ENCODE data around the gene APOB.

DNA sequence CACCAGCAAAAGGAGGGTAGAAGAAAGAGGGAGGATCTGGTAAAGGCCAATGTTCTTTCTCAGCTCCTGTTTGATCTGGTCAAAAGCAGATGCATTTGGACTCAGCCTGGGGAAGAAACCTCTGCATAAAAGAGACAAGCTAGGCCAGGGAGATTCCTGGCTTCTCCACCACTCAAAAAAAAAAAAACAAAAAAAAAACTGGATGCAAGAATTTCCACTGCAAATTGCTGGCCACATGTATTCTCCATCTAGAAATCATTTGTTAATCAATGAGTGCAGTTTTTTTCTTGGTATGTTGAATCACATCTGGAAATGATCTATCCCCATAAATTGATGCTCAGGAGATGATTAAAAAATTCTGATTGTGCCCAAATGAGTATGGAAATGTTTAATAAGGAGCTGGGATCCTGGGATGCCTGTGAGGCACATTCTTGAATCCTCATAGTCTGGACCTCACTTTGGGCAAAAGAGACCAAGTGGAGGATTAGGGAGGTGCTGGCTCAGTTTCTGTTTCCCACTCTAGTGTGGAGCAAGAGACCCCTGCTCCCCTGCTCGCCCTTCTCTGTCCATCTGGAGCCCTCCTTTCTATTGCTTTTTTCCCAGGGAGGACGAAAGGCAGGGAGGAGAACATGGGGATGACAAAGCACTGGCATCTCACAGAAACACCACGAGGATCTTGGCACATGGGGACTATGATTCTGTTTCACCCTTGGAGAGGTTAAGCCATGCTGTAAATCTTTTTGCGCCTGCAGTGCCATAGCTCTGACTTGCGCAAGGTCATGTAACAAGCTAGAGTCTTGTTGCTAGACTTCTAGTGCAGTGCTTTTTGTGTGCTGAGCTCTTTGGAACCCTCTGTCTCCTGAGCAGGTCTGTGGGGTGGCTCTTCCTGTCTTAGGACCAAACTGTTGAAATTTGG is 57.6 kb downstream of the APOB start:
- TF ChIP-seq, protein P1, sequence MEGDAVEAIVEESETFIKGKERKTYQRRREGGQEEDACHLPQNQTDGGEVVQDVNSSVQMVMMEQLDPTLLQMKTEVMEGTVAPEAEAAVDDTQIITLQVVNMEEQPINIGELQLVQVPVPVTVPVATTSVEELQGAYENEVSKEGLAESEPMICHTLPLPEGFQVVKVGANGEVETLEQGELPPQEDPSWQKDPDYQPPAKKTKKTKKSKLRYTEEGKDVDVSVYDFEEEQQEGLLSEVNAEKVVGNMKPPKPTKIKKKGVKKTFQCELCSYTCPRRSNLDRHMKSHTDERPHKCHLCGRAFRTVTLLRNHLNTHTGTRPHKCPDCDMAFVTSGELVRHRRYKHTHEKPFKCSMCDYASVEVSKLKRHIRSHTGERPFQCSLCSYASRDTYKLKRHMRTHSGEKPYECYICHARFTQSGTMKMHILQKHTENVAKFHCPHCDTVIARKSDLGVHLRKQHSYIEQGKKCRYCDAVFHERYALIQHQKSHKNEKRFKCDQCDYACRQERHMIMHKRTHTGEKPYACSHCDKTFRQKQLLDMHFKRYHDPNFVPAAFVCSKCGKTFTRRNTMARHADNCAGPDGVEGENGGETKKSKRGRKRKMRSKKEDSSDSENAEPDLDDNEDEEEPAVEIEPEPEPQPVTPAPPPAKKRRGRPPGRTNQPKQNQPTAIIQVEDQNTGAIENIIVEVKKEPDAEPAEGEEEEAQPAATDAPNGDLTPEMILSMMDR (conservative IDR thresholded peaks at IDR 0.05; ENCODE audit: low read length): no peak
- TF ChIP-seq EZH2phosphoT487 (IDR thresholded peaks at IDR 0.05; ENCODE audit: borderline replicate concordance): no peak

Measured in Loucy (cell line).